ENCODE measurements around the gene MYB.

Gene MYB

DNA sequence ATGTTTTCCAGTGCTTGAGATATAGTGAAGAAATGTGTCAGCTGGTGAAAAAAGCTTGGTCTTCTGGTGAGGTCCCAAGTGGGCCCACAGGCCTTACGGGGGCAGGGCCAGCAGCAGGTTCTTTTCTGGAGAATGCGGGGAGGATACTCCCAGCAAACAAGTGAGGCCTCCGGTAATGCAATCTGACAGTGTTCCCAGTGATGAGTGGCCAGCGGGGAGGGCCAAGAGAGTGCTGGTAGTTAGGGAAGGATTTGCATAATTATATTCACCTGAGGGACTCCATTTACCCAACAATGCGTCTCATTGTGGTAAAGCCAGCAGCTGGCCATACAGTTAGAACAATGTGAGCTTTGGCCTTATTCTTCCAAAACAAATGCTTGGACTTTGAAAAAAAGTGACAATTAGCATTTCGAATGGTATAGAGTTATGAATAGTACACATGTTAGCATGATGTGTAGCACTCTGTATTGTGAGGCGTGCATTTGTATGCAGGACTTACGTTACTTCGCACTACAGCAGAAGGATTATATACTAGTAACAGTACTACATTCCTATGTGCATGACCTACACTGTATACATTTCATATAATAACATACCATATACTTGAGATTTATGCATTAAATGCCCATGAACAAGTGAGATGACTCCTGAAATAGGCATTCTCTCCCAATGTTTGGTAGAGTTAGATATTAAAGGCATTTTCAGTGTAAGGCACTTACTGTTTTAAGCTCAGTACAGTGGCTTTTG, 69.8 kb downstream of the MYB start:
- no peak for DNase-seq (ENCODE audit: low read depth in 2 of 2)

DNA sequence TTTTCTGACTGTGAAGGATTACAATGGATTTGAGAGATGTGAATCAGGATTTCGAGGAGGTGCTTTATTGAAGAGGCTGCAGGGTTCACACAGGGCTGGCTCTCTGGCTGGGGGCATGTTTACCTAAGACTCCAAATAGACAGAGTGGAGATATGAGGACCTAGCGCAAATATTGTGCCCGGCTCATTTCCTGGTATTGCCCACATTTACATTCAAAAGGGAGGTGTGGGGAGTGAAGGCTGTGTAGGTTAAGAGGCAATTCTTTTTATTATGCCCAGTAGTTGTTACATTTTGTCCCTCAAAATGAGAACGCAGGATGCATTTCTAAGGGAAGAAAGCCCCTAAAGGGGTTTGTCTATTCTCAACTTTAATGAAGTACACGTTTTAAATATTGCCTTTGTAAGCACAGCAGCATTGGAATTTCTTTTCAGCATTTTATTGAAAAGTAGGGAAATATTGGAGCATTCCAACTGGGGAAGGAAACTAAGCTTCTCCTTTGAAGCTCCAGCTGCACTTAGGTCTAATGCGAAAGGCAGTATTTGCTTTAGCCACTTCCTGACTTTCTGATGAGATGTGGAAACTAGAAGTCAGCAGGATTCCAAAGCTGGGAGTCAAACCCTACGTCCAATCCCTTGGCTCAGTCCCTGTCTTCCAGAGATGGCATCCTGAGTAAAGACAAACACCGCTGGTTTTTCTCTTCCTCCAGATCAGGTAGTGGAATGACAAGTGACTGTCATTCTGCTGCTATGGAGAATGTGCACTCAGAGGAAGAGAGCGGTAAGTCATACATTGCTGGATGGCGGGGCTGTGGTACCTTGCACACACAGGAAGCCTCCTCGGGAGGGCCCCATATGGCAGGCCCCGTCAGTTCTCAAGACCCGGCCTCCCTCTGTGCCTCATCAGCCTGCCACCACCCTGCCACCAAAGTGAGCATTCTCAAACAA, 70.7 kb downstream of the MYB start:
- DNase-seq (ENCODE audit: low read depth in 2 of 2) = no peak

- DNase-seq (ENCODE audit: low read depth in 2 of 2) = no peak
Measured at GRCh38 chr6:135254471-135254870, 73.4 kb downstream of the MYB start.

DNA sequence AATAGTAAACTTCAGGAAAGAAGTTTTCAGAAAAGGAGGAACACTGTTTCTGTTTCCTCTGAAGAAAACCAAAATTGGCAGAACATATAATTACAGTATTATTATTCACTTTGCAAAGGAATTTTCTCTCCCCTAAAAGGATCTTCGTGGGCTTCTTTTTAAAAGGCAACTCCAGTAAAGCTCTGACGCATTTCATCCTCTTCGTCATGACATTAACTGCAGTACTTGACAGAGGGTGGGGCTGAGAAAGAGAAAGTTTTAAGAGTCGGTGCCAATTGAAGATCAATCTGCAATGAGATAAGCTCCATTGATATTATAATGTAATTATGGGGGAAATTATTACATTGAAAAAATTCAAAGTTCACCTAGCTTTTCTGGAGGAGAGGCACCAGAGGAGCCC, 75.8 kb downstream of the MYB start:
- no peak for DNase-seq (ENCODE audit: low read depth in 2 of 2)

DNA sequence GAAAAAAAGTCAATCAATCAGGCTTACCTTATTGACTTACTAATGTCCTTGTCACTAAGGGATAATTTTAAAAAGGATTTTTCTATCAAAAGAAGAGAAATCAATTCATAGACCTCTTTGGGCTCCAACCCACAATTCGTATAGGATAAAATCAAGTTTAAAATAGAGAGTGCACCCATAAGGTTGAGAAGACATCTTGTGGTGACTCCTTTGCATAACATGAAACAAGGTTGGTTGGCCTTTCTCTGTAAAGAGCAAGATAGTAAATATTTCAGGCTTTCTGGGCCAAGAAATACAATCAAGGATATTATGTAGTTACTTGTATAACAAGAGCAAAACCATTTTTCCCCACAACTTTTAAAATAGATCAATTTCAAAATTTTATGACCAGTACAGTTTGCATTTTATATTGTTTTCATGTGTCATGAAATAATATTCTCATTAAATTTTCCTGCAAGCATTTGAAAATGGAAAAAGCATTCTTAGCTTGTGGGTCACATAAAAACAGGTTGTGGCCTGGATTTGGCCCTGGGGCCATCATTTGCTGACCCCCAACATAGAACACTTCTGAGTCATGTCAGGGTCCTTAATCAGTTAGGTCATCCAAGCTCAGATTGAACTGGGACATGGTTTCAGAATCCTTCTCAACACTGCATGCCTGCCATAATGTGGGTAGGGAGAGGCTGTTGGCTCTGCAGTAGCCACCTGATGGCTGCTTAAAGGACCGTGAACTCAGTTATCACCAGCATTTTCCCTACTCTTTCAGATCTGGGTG, 76.7 kb downstream of the MYB start:
- DNase-seq (ENCODE audit: low read depth in 2 of 2) = no peak

DNA sequence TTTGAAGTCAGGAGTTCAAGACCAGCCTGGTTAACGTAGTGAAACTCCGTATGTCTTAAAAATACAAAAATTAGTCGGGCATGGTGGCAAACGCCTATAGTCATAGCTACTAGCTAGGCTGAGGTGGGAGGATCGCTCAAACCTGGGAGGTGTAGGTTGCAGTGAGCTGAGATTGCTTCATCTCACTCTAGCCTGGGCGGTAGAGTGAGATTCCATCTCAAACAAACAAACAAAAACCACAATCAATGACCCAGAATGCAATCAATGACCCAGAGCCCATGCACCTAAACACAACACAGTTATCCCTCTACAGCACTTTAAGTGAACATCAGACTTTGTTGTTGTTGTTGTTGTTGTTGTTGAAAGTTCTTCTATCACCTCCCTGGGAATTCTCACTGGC, 77.9 kb downstream of the MYB start:
- DNase-seq (ENCODE audit: low read depth in 2 of 2) = no peak

GRCh38 chr6:135260612-135261011, 79.5 kb downstream of the MYB start:
- no peak for DNase-seq (ENCODE audit: low read depth in 2 of 2)

- no peak for DNase-seq (ENCODE audit: low read depth in 2 of 2)
Measured at GRCh38 chr6:135261872-135262725, 81.0 kb downstream of the MYB start.

DNA sequence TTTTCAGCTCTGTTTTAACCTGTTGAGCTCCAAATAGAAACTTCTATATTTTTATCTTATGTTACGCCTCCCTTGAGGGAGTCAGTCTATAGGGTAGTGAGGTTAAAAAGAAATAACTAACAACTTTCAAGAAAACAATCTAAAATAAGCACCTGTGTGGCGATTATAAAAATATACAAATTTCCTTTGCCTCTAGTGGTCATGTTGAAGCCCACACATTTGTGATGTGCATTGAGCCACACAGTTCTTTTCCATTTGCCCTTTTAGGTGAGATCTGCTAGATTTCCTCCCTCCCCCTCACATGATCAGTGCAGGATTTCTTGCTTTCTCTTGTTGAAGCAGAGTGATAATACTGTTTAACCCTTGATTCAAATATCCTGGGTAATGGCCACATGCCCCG, 84.2 kb downstream of the MYB start:
- DNase-seq (ENCODE audit: low read depth in 2 of 2) = no peak

GRCh38 chr6:135266675-135267074, 85.6 kb downstream of the MYB start:
- DNase-seq (ENCODE audit: low read depth in 2 of 2) = no peak

DNA sequence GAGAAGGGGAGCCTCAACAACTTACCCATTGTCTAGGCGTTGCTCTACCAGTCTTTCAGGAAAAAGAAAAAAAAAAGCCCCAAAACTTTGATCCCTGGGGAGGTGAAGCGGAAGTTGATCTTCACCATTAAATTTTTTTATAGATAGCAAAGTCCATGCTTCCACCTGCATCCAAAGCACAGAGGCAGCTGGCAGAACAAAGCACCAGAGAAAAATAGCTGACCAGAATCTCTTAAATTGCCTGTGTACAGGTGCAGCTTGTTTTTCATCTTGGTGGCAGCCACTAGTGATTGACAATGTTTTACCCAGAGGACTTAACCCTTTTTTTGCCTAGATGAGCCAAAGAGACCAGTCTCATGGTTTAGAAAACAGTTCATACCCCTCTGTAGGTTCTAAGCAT, 86.0 kb downstream of the MYB start:
- DNase-seq (ENCODE audit: low read depth in 2 of 2) = no peak

DNA sequence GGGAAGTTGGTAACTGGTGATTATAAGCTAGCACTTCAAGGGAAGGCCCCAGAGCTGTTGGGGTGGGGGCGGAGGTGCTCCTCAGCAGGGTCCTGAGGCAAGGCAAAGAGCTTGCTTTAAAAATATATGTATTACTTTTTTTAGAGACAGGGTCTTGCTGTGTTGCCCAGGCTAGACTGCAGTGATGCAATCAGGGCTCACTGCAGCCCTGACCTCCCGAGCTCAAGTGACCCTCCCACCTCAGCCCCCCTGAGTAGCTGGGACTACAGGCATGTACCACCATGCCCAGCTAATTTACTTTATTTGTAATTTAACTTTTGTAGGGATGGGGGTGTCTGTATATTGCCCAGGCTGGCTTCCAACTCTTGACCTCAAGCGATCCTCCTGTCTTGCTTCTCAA, 87.2 kb downstream of the MYB start:
- DNase-seq (ENCODE audit: low read depth in 2 of 2) = no peak

DNA sequence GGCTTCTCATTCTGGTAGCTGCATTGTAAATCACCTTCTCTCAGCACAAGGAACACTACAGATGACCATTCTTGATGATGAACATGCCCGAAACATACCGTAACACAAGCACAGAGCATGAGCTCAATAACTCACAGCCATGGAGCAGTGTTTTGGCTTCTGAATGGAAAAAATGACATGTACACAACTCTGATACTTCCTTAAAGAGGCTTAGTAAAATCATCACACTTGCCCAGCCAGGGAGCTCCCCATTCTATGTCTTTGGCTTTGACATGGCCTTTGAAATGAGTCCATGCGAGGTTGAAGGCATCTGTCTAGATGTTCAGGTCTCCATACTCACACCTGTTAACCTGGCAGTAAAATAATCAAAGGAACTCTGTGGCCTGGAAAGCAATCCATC, 87.6 kb downstream of the MYB start:
- DNase-seq (ENCODE audit: low read depth in 2 of 2) = no peak
